ENCODE data around the gene DLG2. TPM values are rescaled to one million over a fixed set of nuclear protein-coding genes. Genes with fewer than 3 reads are reported as not detected.

Gene DLG2
- total and polyA plus RNA-seq, 2 donors (not counting 3 experiments of a cell fraction or from before 2014, with no cell fraction given): 0.15 to 1.1 TPM

DNA sequence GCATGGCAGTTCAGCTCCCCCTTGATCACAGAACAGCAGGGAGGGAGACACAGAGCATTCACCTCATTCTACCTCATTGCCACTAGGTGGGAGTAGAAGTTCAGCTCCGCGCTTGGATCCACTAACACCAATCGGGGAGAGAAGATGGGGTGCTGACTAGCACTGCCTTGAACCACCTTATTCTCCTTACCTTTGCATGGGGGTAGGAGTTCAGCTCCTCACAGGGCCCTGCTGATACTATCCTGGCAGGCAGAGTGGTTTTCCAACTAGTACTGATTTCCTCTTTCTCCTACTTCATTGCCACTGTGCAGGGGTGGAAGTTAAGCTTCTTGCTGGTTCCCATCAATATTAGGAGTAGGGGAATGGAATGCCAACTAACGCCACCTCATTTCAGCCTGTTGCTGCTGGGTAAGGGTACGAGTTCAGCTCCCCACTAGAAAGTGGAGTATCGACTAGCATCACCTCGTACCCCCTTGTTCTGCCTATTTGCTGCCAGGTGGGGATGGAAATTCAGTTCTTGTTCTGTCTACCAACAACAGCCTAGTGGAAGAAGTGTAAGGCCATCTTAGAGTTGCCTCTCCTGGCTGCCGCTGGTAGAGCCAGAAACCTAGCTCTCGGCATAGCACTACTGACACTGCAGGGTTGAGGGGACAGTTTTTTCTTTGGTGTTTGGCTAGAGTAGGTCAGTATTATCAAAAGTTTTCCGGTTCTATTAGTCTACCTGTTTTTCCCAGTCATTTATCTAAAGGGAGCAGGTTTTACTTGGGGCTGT lies 1790.1 kb downstream of the DLG2 start:
- no peak overlapping the region for H3K27ac ChIP-seq (ENCODE audit: insufficient read depth, low read depth, low read length)
- TF ChIP-seq, protein P1, sequence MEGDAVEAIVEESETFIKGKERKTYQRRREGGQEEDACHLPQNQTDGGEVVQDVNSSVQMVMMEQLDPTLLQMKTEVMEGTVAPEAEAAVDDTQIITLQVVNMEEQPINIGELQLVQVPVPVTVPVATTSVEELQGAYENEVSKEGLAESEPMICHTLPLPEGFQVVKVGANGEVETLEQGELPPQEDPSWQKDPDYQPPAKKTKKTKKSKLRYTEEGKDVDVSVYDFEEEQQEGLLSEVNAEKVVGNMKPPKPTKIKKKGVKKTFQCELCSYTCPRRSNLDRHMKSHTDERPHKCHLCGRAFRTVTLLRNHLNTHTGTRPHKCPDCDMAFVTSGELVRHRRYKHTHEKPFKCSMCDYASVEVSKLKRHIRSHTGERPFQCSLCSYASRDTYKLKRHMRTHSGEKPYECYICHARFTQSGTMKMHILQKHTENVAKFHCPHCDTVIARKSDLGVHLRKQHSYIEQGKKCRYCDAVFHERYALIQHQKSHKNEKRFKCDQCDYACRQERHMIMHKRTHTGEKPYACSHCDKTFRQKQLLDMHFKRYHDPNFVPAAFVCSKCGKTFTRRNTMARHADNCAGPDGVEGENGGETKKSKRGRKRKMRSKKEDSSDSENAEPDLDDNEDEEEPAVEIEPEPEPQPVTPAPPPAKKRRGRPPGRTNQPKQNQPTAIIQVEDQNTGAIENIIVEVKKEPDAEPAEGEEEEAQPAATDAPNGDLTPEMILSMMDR (IDR thresholded peaks at IDR 0.05; ENCODE audit: extremely low read depth in 1 of 2, insufficient read depth in 1 of 2, low read depth in 1 of 2, low read length in 2 of 2): peak; percentile 50 to 65
- no peak for TF ChIP-seq FOS (IDR thresholded peaks at IDR 0.05; ENCODE audit: borderline replicate concordance, insufficient read depth, low read length)
- FAIRE-seq: no peak
- ChIA-PET CTCF (interaction anchor here (0.7 to 2.0 kb wide), 15 partner anchors 9 to 1753 kb away, joined by 3 to 16 read pairs (median 5); no protein-coding TSS in a partner anchor), POLR2A (no interaction called here)
- no peaks in the 10 kb centered on the region for H3K9me3 ChIP-seq (replicated peaks; ENCODE audit: control insufficient read depth, insufficient read depth, low read length)
- peak; percentile 27 for DNase-seq (ENCODE audit: low read depth, low spot score)
- H3K79me2 ChIP-seq (ENCODE audit: control insufficient read depth, insufficient read depth, low read length): no peaks in the 10 kb centered on the region
- H3K4me2 ChIP-seq (ENCODE audit: insufficient read depth, low read length): no peak overlapping the region
- H3K9ac ChIP-seq (replicated peaks; ENCODE audit: extremely low read depth, insufficient read depth, low read length): no peak overlapping the region
- no peaks in the 10 kb centered on the region for H3K4me1 ChIP-seq (ENCODE audit: control insufficient read depth, extremely low read depth, insufficient read depth, low read length)
- dilution Hi-C loops (cut with MboI; ENCODE audit: extremely low pct_ligation_motif_present, low sequenced_read_pairs) (no loop called here), intact Hi-C loops (cut with micrococcal nuclease) (loop anchor here (2.0 kb wide), 2 partner anchors 688 to 728 kb away; no protein-coding TSS in a partner anchor)
- H3K36me3 ChIP-seq (ENCODE audit: control insufficient read depth in 2 of 2, extremely low read depth in 1 of 2, insufficient read depth in 2 of 2, low read length in 2 of 2): no peaks in the 10 kb centered on the region
- H3K4me3 ChIP-seq (replicated peaks in 1 of 3; ENCODE audit: insufficient read depth in 1 of 3, low read depth in 1 of 3, low read length in 3 of 3): no peak overlapping the region
- no peaks in the 10 kb centered on the region for H4K20me1 ChIP-seq (replicated peaks; ENCODE audit: control insufficient read depth, extremely low read depth, insufficient read depth, low read length)
- no peak overlapping the region for H2AFZ ChIP-seq (ENCODE audit: low read depth, low read length)
- no TSS peak for BruUV-seq (replicated peaks)
- peaks cover 0 to 6% of the 10 kb centered on the region in 2 experiments for H3K27me3 ChIP-seq (ENCODE audit: control insufficient read depth in 2 of 2, insufficient read depth in 2 of 2, low read length in 2 of 2)
- H3K9me1 ChIP-seq (replicated peaks; ENCODE audit: control insufficient read depth, extremely low read depth, insufficient read depth, low read length): no peaks in the 10 kb centered on the region

- no TSS peak for BruUV-seq (replicated peaks)
- no peak overlapping the region for H3K27ac ChIP-seq (ENCODE audit: insufficient read depth, low read depth, low read length)
- ChIA-PET POLR2A (no interaction called here), CTCF (interaction anchor here (0.7 to 2.0 kb wide), 14 partner anchors 8 to 1754 kb away, joined by 3 to 16 read pairs (median 5); no protein-coding TSS in a partner anchor)
- FAIRE-seq: no peak
- no peak overlapping the region for H3K4me3 ChIP-seq (replicated peaks in 1 of 3; ENCODE audit: insufficient read depth in 1 of 3, low read depth in 1 of 3, low read length in 3 of 3)
- no peaks in the 10 kb centered on the region for H3K4me1 ChIP-seq (ENCODE audit: control insufficient read depth, extremely low read depth, insufficient read depth, low read length)
- H3K36me3 ChIP-seq (ENCODE audit: control insufficient read depth in 2 of 2, extremely low read depth in 1 of 2, insufficient read depth in 2 of 2, low read length in 2 of 2): no peaks in the 10 kb centered on the region
- H3K9ac ChIP-seq (replicated peaks; ENCODE audit: extremely low read depth, insufficient read depth, low read length): no peak overlapping the region
- H3K4me2 ChIP-seq (ENCODE audit: insufficient read depth, low read length): no peak overlapping the region
- H2AFZ ChIP-seq (ENCODE audit: low read depth, low read length): no peak overlapping the region
- H4K20me1 ChIP-seq (replicated peaks; ENCODE audit: control insufficient read depth, extremely low read depth, insufficient read depth, low read length): no peaks in the 10 kb centered on the region
- dilution Hi-C loops (cut with MboI; ENCODE audit: extremely low pct_ligation_motif_present, low sequenced_read_pairs) (no loop called here), intact Hi-C loops (cut with micrococcal nuclease) (loop anchor here (2.0 kb wide), 2 partner anchors 689 to 729 kb away; no protein-coding TSS in a partner anchor)
- H3K79me2 ChIP-seq (ENCODE audit: control insufficient read depth, insufficient read depth, low read length): no peaks in the 10 kb centered on the region
- H3K9me1 ChIP-seq (replicated peaks; ENCODE audit: control insufficient read depth, extremely low read depth, insufficient read depth, low read length): no peaks in the 10 kb centered on the region
- TF ChIP-seq, protein P1 (IDR thresholded peaks at IDR 0.05; ENCODE audit: extremely low read depth in 1 of 2, insufficient read depth in 1 of 2, low read depth in 1 of 2, low read length in 2 of 2): no peak
- TF ChIP-seq FOS (IDR thresholded peaks at IDR 0.05; ENCODE audit: borderline replicate concordance, insufficient read depth, low read length) (no peak), GATA2 (IDR thresholded peaks at IDR 0.05; ENCODE audit: insufficient read depth, insufficient read length, low read depth, low read length) (no peak), MAX (IDR thresholded peaks at IDR 0.05; ENCODE audit: insufficient read depth, insufficient read length) (no peak), POLR2A (IDR thresholded peaks at IDR 0.05; ENCODE audit: low read depth, low read length) (no peak), POLR2AphosphoS5 (IDR thresholded peaks at IDR 0.05; ENCODE audit: insufficient read depth, low read depth, low read length) (no peak), MYC (IDR thresholded peaks at IDR 0.05; ENCODE audit: low read depth, low read length) (no peak), EZH2 (IDR thresholded peaks at IDR 0.05; ENCODE audit: borderline replicate concordance, low read depth, low read length, severe bottlenecking) (no peak), JUN (IDR thresholded peaks at IDR 0.05; ENCODE audit: borderline replicate concordance, insufficient read depth, insufficient read length, low read depth) (no peak)
- DNase-seq (ENCODE audit: low read depth, low spot score): no peak
- H3K9me3 ChIP-seq (replicated peaks; ENCODE audit: control insufficient read depth, insufficient read depth, low read length): no peaks in the 10 kb centered on the region
- peaks cover 0 to 6% of the 10 kb centered on the region in 2 experiments for H3K27me3 ChIP-seq (ENCODE audit: control insufficient read depth in 2 of 2, insufficient read depth in 2 of 2, low read length in 2 of 2)
These were observed 1791.1 kb downstream of the DLG2 start for GRCh38 chr11:83836065-83836464.
